Germinal center (tissue), 1 donor: Measurements from ENCODE around the gene CBR3.

Source experiments
- DNase-seq: peaks from one replicate; pipeline ENCODE4 v3.0.0; 2012; ENCODE audit warnings: mixed read lengths, low spot score

Gene CBR3

GRCh38 chr21:36184545-36184944, 49.7 kb downstream of the CBR3 start:
- no peak for DNase-seq

DNA sequence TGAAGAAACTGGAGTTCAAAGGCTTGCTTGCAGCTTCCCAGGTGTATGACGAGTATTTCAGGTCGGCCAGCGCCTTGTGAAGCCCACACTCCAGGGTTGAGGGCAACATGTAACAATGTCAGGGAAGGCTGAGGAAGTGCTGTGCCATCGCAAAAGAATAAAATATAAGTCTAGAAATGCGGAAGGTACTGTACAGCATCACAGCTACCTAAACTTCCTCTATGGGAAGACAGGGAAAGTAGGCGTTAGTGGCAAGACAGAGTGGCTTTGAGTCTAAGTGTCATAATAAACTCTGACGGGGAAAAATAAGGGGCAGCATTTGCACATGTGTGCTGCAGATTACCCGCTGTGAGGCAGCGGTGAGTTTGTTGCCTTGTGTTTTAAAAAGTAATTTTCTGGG, 50.6 kb downstream of the CBR3 start:
- no peak for DNase-seq

- DNase-seq, result no peak
Observed at GRCh38 chr21:36186081-36186480, 51.2 kb downstream of the CBR3 start.

DNA sequence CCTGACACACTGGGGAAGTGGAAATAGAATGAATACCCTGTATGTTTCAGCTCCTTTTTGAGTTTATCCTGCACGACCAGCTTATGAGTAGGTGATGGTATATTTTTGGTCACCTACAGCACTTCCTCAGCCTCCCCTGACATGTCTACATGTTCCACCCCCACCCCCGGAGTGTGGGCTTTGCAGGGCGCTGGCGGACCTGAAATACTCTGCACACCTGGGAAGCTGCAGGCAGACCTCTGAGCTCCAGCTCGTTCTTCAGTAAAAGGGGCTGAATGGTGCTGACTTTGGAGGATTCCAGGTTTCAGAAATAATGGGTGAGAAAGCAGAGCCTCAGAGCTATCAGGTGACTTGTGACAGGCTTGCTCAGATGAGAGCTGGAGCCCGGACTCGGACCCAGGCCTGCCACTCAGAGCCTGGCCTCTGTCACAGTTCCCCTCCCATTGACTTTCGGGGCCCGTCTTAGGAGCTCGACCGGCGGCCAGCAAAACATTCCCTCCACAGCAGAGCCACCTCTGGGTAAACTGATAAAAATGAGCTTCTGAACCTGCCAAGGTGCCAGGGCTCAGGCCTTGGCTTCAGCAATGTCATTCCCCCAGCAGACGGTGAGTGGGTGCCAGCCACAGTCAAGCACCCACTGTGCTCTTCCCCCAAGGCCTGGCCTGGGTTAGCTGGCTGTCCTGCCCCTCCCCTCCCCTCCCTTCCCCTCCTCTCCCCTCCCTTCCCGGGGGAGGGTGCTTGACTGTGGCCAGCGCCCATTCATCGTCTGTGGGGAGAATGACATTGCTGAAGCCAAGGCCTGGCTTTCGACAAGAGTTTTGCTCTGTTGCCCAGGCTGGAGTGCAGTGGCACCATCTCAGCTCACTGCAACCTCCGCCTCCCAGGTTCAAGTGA, 51.9 kb downstream of the CBR3 start:
- DNase-seq, result no peak

DNA sequence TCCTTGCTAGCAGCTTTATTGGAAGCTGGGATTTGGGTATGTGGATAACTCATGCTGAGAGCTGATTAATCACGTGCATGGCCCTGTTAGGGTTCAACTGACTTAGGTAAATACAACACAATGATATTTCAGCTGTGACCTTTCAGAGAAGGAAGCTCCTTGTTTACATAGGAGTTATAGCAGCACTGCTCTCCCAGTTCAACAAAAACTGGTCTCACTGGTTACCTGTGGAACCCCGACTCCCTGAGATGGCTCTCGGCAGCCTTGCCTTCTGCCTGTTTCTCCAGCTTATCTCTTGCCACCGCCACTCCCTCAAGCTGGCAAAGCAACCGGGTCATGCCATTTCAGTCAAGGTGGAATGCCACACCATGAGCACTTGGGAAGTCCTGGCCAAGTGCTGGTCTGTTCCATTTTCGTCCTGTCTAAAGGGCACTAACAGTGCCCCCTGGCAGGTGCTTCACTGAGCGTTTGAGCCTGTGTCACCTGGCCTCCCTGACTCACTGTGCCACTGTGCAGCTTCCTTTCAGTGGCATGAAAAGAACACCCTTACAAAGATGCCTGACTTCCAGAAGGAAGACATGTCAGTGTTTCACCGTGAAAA, 53.3 kb downstream of the CBR3 start:
- DNase-seq, result no peak

DNA sequence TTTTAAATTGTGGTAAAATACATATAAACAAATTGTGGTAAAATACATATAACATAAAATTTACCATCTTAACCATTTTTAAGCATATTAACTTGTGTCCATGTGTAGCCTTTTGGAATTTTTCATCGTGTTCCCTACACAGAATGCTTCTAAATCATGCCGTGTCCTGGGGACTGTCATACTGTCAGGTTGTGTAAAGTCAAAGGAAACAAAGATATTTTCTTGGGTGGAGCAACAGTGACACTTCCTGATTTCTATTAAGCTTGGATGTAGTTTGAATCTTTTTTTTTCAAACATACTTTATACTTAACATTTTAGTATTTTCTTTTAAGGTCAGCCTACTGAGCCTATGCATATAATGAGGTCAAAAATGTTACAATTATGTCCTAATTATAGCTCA, 54.1 kb downstream of the CBR3 start:
- DNase-seq, result no peak

DNA sequence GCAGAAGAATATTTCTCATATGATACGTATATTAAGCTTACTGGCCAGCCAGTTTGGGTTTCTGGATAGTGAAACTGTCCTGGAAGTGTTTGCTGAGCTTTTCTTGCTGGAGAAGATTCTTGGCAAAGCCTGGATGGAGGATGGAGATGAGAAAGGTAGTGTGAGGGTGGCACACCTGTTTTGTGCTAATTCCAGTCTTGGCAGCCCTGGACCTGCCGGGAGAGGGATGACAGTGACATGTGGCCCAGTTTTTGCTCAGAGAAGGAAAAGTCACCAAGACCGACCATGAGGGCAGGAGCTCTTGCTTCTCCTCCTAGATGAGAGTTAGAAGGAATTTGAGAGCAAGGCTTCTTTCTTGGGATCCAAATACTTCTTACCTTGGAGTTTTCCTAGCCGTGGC, 55.9 kb downstream of the CBR3 start:
- no peak for DNase-seq

GRCh38 chr21:36193200-36193599, 58.3 kb downstream of the CBR3 start:
- no peak for DNase-seq

- no peak for DNase-seq
Observed at GRCh38 chr21:36194024-36194423, 59.1 kb downstream of the CBR3 start.

- DNase-seq, result no peak
Observed at GRCh38 chr21:36195613-36196012, 60.7 kb downstream of the CBR3 start.
